Kidney (tissue), 14 donors: ENCODE data around the gene TMEM53. TPM values are rescaled to one million over a fixed set of nuclear protein-coding genes. Genes with fewer than 3 reads are reported as not detected.

Source experiments
- DNase-seq, 5 donors: peaks; one replicate each; pipeline ENCODE4 v3.0.0-alpha.2; 2013 to 2020
- FAIRE-seq: peaks from 2 replicates; lab custom pipeline; 2012; peaks lifted over from hg19 to GRCh38; lab: Jason Lieb, UNC
- H3K27ac ChIP-seq, 2 donors: one replicate each; pipeline ENCODE4 v1.7.0; 2013; ENCODE audit warnings: low read depth in 2 of 2, low read length in 2 of 2, inconsistent platforms in 1 of 2
- H3K27me3 ChIP-seq: one replicate; pipeline ENCODE4 v1.7.1; 2013; ENCODE audit warnings: low read length, inconsistent platforms; ENCODE audit not compliant: control insufficient read depth, insufficient read depth
- H3K36me3 ChIP-seq, 3 donors: one replicate each; pipeline versions ENCODE4 v1.7.0 to v1.7.1; 2013; ENCODE audit warnings: low read length in 3 of 3, control low read depth in 1 of 3, inconsistent platforms in 1 of 3; ENCODE audit not compliant: insufficient read depth in 3 of 3, control insufficient read depth in 2 of 3
- H3K4me1 ChIP-seq, 3 donors: one replicate each; pipeline versions ENCODE4 v1.7.0 to v1.7.1; 2013; ENCODE audit warnings: low read length in 3 of 3, inconsistent platforms in 1 of 3, low read depth in 1 of 3; ENCODE audit not compliant: control insufficient read depth in 2 of 3, insufficient read depth in 2 of 3
- H3K4me3 ChIP-seq, 3 donors: one replicate each; pipeline versions ENCODE4 v1.7.0 to v1.8.1; 2013; ENCODE audit warnings: low read length in 3 of 3, control low read depth in 1 of 3, inconsistent platforms in 1 of 3
- H3K9ac ChIP-seq, 3 donors: one replicate each; pipeline versions ENCODE4 v1.7.0 to v1.7.1; 2013; ENCODE audit warnings: low read length in 3 of 3, control low read depth in 1 of 3, inconsistent platforms in 1 of 3
- H3K9me3 ChIP-seq, 3 donors: one replicate each; pipeline versions ENCODE4 v1.7.0 to v1.7.1; 2013; ENCODE audit warnings: low read length in 3 of 3, control low read depth in 1 of 3, inconsistent platforms in 1 of 3; ENCODE audit not compliant: control insufficient read depth in 2 of 3, insufficient read depth in 1 of 3
- CTCF ChIP-seq: IDR thresholded peaks from 3 replicates; pipeline ENCODE4 v1.5.1; 2012; ENCODE audit warnings: mild to moderate bottlenecking, moderate library complexity, borderline replicate concordance; ENCODE audit not compliant: insufficient read depth; ENCODE audit errors: extremely low read depth
- intact Hi-C: fragments of 100-400 bp; cut with DNase I; formaldehyde crosslinking; loops from one replicate; pipeline ENCODE4 v1.11.1; 2022
- polyA plus RNA-seq: library from polyadenylated mRNA; stranded (reverse); fragments of 350-450 nt; fragmentation: Illumina TruSeq; extraction: RNeasy Lipid Tissue Mini Kit (QIAGEN cat#74804); gene quantifications from one replicate; pipeline ENCODE4 v1.2.3, GENCODE V29; 2014; ENCODE audit warnings: low read depth, low replicate concordance; ENCODE audit not compliant: insufficient read depth
- total RNA-seq: library from RNA; stranded (reverse); fragmentation: NEBNext Ultra II Directional; extraction: Animal tissue kit (Norgen Biotek cat#: 25700); gene quantifications from one replicate; pipeline ENCODE4 v1.2.1, GENCODE V29; 2021
- donor health status: control.
- donor health status: control.
- donor health status: control.
- donor health status: control.
- donor health status: control.
- donor health status: DM: yes; HTN: yes; CAD: no.
- donor health status: Normal renal cell carcinoma (clear cell type).

Gene TMEM53
- total and polyA plus RNA-seq, 2 donors from 2014 or later: 16.4 to 45.0 TPM

- DNase-seq (no peak), FAIRE-seq (no peak)
- no peaks in the 10 kb centered on the region for H3K9me3 ChIP-seq
- no peaks in the 10 kb centered on the region for H3K4me1 ChIP-seq
- H3K4me3 ChIP-seq: no peak overlapping the region
- H3K27ac ChIP-seq: no peak overlapping the region
- intact Hi-C loops: no loop called here
- no peak overlapping the region for H3K9ac ChIP-seq
- no peaks in the 10 kb centered on the region for H3K36me3 ChIP-seq
- H3K27me3 ChIP-seq: no peaks in the 10 kb centered on the region
- no peak for TF ChIP-seq CTCF
Measured at GRCh38 chr1:44723064-44723463, 48.8 kb upstream of the TMEM53 start.

- FAIRE-seq (no peak), DNase-seq (peak in 3 of 5 donors; percentile 71 to 89 (median 85))
- H3K36me3 ChIP-seq: no peaks in the 10 kb centered on the region
- H3K4me1 ChIP-seq: no peaks in the 10 kb centered on the region
- no peak overlapping the region for H3K4me3 ChIP-seq
- no peaks in the 10 kb centered on the region for H3K27me3 ChIP-seq
- H3K9me3 ChIP-seq: no peaks in the 10 kb centered on the region
- no peak overlapping the region for H3K9ac ChIP-seq
- H3K27ac ChIP-seq: no peak overlapping the region
- TF ChIP-seq CTCF: no peak
- intact Hi-C loops: no loop called here
Measured at GRCh38 chr1:44721485-44722361, 47.4 kb upstream of the TMEM53 start.

- FAIRE-seq (no peak), DNase-seq (no peak)
- no peaks in the 10 kb centered on the region for H3K36me3 ChIP-seq
- no peaks in the 10 kb centered on the region for H3K9me3 ChIP-seq
- intact Hi-C loops: no loop called here
- no peak overlapping the region for H3K27ac ChIP-seq
- no peak overlapping the region for H3K9ac ChIP-seq
- no peaks in the 10 kb centered on the region for H3K4me1 ChIP-seq
- no peak for TF ChIP-seq CTCF
- H3K4me3 ChIP-seq: no peak overlapping the region
- no peaks in the 10 kb centered on the region for H3K27me3 ChIP-seq
Measured at GRCh38 chr1:44720281-44720680, 46.0 kb upstream of the TMEM53 start.
